ENCODE results near the gene CDYL. TPM values are rescaled to one million over a fixed set of nuclear protein-coding genes. Genes with fewer than 3 reads are reported as not detected.

CDYL gene
- total RNA-seq, 1 experiment from 2014 or later = 4.2 TPM

DNA sequence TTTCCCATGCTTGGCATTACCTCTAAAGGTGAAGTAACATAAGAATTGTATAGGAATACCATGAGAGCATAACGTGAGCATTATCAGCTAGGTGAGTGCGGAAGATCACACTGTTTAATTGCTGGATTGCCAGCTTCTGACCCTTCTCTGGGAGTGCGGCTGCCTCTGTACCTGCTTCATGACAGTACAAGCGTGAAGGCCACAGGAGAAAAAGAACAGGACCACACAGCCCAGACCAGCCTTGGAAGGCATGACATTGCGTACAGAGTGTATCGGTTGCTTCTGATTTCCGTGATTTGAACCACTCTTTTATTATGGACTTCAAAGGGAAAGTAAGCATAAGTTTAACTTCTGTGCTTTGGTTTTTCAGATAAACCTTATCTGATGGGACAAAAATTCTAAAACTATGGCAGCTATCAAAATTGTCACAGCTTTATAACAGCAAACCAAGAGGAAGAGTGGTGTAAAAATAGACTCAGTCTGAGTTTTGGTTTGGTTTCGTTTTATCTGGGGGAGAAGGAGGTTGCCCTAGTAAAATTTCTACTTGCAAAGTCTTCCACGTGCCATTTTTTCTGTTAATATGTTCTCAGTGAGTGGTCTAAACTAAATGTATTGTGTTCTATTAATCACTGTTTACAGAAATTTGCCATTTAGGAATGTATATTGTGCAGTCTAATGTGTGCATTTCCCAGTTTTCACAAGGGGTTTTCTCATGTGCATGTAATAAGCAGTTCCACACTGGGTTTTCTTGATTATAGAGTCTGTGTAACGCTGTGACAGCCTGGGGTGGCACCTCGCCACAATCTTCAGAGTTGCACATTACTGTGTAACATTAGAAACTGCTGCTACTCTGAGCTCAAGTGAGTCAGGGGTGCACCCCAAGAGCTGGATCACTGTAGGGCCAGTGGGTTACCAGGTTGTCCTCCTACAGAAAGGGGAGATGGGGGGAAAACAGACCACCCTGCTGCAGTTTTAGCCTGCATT lies 130.4 kb downstream of the CDYL start:
- no peak overlapping the region for H3K4me3 ChIP-seq (ENCODE audit: low read length)
- H3K79me2 ChIP-seq (ENCODE audit: low read length) = no peaks in the 10 kb centered on the region
- no peak overlapping the region for H3K27ac ChIP-seq (ENCODE audit: low read length)
- H3K9ac ChIP-seq (ENCODE audit: low read length) = no peak overlapping the region
- DNase-seq = no peak
- no peak overlapping the region for H2AFZ ChIP-seq (ENCODE audit: low read length)
- H3K27me3 ChIP-seq (ENCODE audit: low read length) = no peaks in the 10 kb centered on the region
- H3K9me2 ChIP-seq (replicated peaks; ENCODE audit: insufficient read depth, low read length) = no peaks in the 10 kb centered on the region
- peaks cover 11% of the 10 kb centered on the region; the same call in 1 of the 2 replicates for H4K20me1 ChIP-seq (ENCODE audit: insufficient read depth, low read depth, low read length)
- no peak overlapping the region for H3K4me2 ChIP-seq (ENCODE audit: low read depth, low read length, poor library complexity, severe bottlenecking)
- H3K4me1 ChIP-seq (ENCODE audit: low read length) = no peaks in the 10 kb centered on the region
- no peaks in the 10 kb centered on the region for H3K9me3 ChIP-seq (ENCODE audit: low read length)
- no peaks in the 10 kb centered on the region for H3K36me3 ChIP-seq (ENCODE audit: insufficient read depth, low read length)

DNA sequence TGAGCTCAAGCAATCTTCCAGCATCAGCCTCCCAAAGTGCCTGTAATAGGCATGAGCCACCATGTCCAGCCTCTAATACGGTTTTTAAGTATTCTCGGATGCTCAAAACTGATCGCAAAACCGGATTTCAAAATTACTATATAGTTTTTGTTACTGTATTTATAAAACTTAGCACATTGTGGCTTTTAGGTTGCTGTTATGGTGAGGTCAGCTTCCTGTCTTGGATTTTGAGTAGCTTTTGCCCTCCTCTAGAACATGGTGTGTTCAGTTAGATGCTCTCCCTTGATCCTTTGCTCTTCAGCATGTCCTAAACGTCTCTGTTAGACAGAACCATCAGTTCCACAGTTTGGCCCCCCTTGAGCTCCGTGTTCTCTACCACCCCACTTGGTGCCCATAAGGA lies 131.4 kb downstream of the CDYL start:
- H3K4me2 ChIP-seq (ENCODE audit: low read depth, low read length, poor library complexity, severe bottlenecking) = no peak overlapping the region
- H3K4me3 ChIP-seq (ENCODE audit: low read length) = no peak overlapping the region
- no peak for DNase-seq
- H3K79me2 ChIP-seq (ENCODE audit: low read length) = no peaks in the 10 kb centered on the region
- no peaks in the 10 kb centered on the region for H3K9me2 ChIP-seq (replicated peaks; ENCODE audit: insufficient read depth, low read length)
- H4K20me1 ChIP-seq (ENCODE audit: insufficient read depth, low read depth, low read length) = peaks cover 11% of the 10 kb centered on the region; the same call in 1 of the 2 replicates
- no peak overlapping the region for H3K27ac ChIP-seq (ENCODE audit: low read length)
- H3K9ac ChIP-seq (ENCODE audit: low read length) = no peak overlapping the region
- no peaks in the 10 kb centered on the region for H3K36me3 ChIP-seq (ENCODE audit: insufficient read depth, low read length)
- no peaks in the 10 kb centered on the region for H3K4me1 ChIP-seq (ENCODE audit: low read length)
- H3K9me3 ChIP-seq (ENCODE audit: low read length) = no peaks in the 10 kb centered on the region
- H3K27me3 ChIP-seq (ENCODE audit: low read length) = no peaks in the 10 kb centered on the region
- no peak overlapping the region for H2AFZ ChIP-seq (ENCODE audit: low read length)

DNA sequence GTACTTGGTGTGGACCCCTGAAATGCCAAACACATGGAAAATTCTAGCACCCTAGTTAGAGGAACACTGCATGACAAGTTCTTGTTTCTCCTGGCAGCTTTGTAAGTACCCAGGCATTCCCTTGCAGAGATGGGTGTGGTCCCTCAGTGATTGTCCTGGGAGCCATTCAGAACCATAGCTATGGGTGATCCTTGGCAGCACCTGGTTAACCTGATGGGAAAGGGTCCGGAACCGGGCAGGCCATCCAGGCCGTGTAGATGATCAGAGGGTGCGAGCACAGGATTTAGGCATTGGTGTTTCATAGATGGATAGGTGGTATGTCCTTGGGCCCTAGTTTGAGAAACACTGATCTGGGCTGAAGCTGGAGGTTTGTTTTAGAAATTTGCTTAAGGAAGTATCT lies 131.9 kb downstream of the CDYL start:
- H3K27ac ChIP-seq (ENCODE audit: low read length) = no peak overlapping the region
- H3K4me1 ChIP-seq (ENCODE audit: low read length) = no peaks in the 10 kb centered on the region
- H3K27me3 ChIP-seq (ENCODE audit: low read length) = no peaks in the 10 kb centered on the region
- H3K4me3 ChIP-seq (ENCODE audit: low read length) = no peak overlapping the region
- H2AFZ ChIP-seq (ENCODE audit: low read length) = no peak overlapping the region
- no peaks in the 10 kb centered on the region for H3K36me3 ChIP-seq (ENCODE audit: insufficient read depth, low read length)
- peaks cover 7% of the 10 kb centered on the region; the same call in 1 of the 2 replicates for H4K20me1 ChIP-seq (ENCODE audit: insufficient read depth, low read depth, low read length)
- no peaks in the 10 kb centered on the region for H3K9me3 ChIP-seq (ENCODE audit: low read length)
- no peak overlapping the region for H3K9ac ChIP-seq (ENCODE audit: low read length)
- no peaks in the 10 kb centered on the region for H3K9me2 ChIP-seq (replicated peaks; ENCODE audit: insufficient read depth, low read length)
- no peak for DNase-seq
- no peaks in the 10 kb centered on the region for H3K79me2 ChIP-seq (ENCODE audit: low read length)
- no peak overlapping the region for H3K4me2 ChIP-seq (ENCODE audit: low read depth, low read length, poor library complexity, severe bottlenecking)

DNA sequence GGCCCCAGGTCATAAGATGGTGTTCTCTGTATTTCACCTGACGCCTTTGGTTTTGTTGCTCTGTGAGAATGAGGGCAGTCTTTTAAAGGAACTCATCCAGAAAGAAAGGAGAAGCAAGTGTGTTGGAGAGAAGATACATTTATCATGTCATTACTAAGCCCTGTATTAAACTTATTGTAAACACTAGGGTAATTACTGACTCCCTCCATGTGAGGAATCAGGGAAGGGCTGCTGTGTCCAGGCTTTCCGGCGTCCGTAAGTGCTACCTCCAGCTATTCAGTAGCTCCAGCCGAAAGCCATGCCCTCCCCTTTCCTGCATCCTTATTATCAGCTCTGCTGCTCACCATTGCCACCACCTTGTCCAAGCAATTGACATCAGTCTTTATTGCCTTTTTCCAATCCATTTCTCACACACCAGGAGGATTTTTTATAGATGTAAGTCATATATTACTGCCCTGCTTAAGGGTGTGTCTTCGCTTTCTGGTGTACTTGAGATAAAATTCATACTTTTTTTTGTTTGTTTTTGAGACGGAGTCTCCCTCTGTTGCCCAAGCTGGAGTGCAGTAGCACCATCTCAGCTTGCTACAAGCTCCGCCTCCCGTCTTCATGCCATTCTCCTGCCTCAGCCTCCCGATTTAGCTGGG lies 133.0 kb downstream of the CDYL start:
- H3K9me2 ChIP-seq (replicated peaks; ENCODE audit: insufficient read depth, low read length) = no peaks in the 10 kb centered on the region
- no peak overlapping the region for H3K4me3 ChIP-seq (ENCODE audit: low read length)
- H3K79me2 ChIP-seq (ENCODE audit: low read length) = no peaks in the 10 kb centered on the region
- H3K36me3 ChIP-seq (ENCODE audit: insufficient read depth, low read length) = no peaks in the 10 kb centered on the region
- DNase-seq = no peak
- no peak overlapping the region for H3K4me2 ChIP-seq (ENCODE audit: low read depth, low read length, poor library complexity, severe bottlenecking)
- no peaks in the 10 kb centered on the region for H3K27me3 ChIP-seq (ENCODE audit: low read length)
- H3K9ac ChIP-seq (ENCODE audit: low read length) = no peak overlapping the region
- no peaks in the 10 kb centered on the region for H3K4me1 ChIP-seq (ENCODE audit: low read length)
- no peak overlapping the region for H2AFZ ChIP-seq (ENCODE audit: low read length)
- H4K20me1 ChIP-seq (ENCODE audit: insufficient read depth, low read depth, low read length) = 0 out of 2 replicates have a peak, but pooled peaks cover 5% of the 10 kb centered on the region
- no peaks in the 10 kb centered on the region for H3K9me3 ChIP-seq (ENCODE audit: low read length)
- no peak overlapping the region for H3K27ac ChIP-seq (ENCODE audit: low read length)

DNA sequence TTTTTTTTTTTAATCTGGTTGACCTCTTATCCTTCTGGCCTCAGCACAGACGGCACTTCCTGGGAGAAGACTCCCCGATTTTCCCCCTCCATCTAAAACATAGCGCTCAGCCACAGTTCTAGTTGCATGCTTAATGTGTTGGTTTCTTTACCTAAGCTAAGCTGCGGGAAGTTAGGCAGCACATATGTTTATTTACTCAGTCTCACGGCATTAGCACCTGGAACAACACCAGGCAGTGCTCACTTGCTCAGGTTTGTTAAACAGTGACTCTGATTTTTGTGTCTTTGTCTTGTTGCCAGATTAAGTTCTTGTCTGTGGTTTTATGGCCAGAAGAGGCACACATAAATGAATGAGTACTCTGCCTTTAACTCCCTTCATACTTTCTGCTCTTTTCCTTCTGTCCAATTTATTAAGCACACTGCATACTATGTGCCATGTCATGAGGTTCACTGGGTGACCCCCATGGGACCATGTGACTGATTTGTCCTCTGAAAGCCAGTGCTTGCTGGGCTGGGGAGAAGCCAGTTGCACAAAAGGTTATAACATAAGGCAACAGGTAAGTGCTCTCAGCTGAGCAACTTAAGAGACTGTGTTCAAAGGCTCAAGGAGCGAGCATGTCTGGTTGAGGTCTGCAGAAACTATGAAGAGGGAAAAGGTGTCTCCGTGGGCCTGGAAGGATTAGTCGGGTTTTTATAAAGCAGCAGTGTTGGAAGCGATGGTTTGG lies 134.0 kb downstream of the CDYL start:
- Histone ChIP-seq H3K9me2 (replicated peaks; ENCODE audit: insufficient read depth, low read length) (no peaks in the 10 kb centered on the region), H3K27me3 (ENCODE audit: low read length) (no peaks in the 10 kb centered on the region), H3K79me2 (ENCODE audit: low read length) (no peaks in the 10 kb centered on the region), H2AFZ (ENCODE audit: low read length) (no peak overlapping the region), H3K4me2 (ENCODE audit: low read depth, low read length, poor library complexity, severe bottlenecking) (no peak overlapping the region), H3K36me3 (ENCODE audit: insufficient read depth, low read length) (no peaks in the 10 kb centered on the region), H3K4me1 (ENCODE audit: low read length) (no peaks in the 10 kb centered on the region), H3K4me3 (ENCODE audit: low read length) (no peak overlapping the region), H4K20me1 (ENCODE audit: insufficient read depth, low read depth, low read length) (0 out of 2 replicates have a peak, but pooled peaks cover 5% of the 10 kb centered on the region), H3K9me3 (ENCODE audit: low read length) (no peaks in the 10 kb centered on the region), H3K9ac (ENCODE audit: low read length) (no peak overlapping the region), H3K27ac (ENCODE audit: low read length) (no peak overlapping the region)
- no peak for DNase-seq

DNA sequence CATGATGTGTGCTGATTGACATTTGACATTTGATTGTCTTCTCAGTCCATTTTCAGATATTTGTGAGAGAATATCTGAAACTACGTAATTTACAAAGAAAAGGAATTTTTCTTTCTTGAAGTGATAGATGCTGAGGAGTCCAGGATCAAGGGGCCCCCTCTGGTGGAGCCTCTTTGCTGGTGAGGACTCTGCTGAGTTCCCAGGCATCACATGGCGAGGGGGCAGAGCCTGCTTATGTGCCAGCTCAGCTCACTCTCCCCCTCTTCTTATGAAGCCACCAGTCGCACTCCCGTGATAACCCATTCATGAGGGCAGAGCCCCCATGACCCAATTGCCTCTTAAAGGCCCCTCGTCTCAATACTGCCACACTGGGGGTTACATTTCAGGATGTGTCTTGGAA lies 136.4 kb downstream of the CDYL start:
- Histone ChIP-seq H3K36me3 (ENCODE audit: insufficient read depth, low read length) (no peaks in the 10 kb centered on the region), H3K27ac (ENCODE audit: low read length) (no peak overlapping the region), H3K4me1 (ENCODE audit: low read length) (no peaks in the 10 kb centered on the region), H3K9me3 (ENCODE audit: low read length) (no peaks in the 10 kb centered on the region), H4K20me1 (ENCODE audit: insufficient read depth, low read depth, low read length) (0 out of 2 replicates have a peak, but pooled peaks cover 5% of the 10 kb centered on the region), H3K9me2 (replicated peaks; ENCODE audit: insufficient read depth, low read length) (no peaks in the 10 kb centered on the region), H3K27me3 (ENCODE audit: low read length) (no peaks in the 10 kb centered on the region), H3K9ac (ENCODE audit: low read length) (no peak overlapping the region), H3K4me3 (ENCODE audit: low read length) (no peak overlapping the region), H2AFZ (ENCODE audit: low read length) (no peak overlapping the region), H3K79me2 (ENCODE audit: low read length) (no peaks in the 10 kb centered on the region), H3K4me2 (ENCODE audit: low read depth, low read length, poor library complexity, severe bottlenecking) (no peak overlapping the region)
- DNase-seq = no peak

DNA sequence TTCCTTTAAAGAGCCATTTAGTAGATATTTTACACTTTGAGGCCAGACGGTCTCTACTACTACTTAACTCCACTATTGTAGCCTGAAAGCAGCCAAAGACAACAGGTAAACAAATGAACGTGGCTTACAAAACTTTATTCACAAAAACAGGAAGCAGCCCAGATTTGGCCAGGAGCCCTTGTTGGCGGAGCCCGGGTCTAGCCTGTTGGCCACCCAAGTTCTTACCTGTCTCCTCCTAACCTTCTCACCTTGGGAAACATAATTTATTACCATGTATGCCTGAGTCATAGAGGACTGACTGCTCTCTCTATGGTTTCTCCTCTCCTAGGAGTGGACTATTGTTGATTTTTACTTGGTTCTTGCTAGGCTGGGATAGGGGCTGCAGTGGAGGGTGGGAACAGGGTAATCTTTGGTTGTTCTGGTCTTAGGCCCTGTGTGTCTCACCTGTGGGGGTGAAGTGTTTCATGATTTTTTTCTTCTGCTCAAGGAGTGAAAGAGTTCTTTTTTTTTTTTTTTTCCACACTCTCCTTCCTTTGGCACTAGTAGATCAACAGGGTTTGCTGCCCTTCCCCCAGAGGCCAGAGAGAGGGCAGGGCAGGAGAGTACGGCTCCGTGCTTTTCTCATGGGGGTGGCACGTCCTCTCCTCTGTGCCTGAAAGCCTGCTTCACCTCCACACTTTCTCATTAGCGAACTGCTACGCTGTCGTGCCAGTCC lies 137.7 kb downstream of the CDYL start:
- Histone ChIP-seq H3K36me3 (ENCODE audit: insufficient read depth, low read length) (no peaks in the 10 kb centered on the region), H3K27ac (ENCODE audit: low read length) (no peak overlapping the region), H3K4me3 (ENCODE audit: low read length) (no peak overlapping the region), H2AFZ (ENCODE audit: low read length) (no peak overlapping the region), H3K4me2 (ENCODE audit: low read depth, low read length, poor library complexity, severe bottlenecking) (no peak overlapping the region), H3K9me3 (ENCODE audit: low read length) (no peaks in the 10 kb centered on the region), H3K79me2 (ENCODE audit: low read length) (no peaks in the 10 kb centered on the region), H3K27me3 (ENCODE audit: low read length) (no peaks in the 10 kb centered on the region), H4K20me1 (ENCODE audit: insufficient read depth, low read depth, low read length) (no peaks in the 10 kb centered on the region), H3K9ac (ENCODE audit: low read length) (no peak overlapping the region), H3K4me1 (ENCODE audit: low read length) (no peaks in the 10 kb centered on the region), H3K9me2 (replicated peaks; ENCODE audit: insufficient read depth, low read length) (no peaks in the 10 kb centered on the region)
- DNase-seq = no peak
